ENCODE data around the gene BAZ2B. TPM values are rescaled to one million over a fixed set of nuclear protein-coding genes. Genes with fewer than 3 reads are reported as not detected.

Gene BAZ2B, protein sequence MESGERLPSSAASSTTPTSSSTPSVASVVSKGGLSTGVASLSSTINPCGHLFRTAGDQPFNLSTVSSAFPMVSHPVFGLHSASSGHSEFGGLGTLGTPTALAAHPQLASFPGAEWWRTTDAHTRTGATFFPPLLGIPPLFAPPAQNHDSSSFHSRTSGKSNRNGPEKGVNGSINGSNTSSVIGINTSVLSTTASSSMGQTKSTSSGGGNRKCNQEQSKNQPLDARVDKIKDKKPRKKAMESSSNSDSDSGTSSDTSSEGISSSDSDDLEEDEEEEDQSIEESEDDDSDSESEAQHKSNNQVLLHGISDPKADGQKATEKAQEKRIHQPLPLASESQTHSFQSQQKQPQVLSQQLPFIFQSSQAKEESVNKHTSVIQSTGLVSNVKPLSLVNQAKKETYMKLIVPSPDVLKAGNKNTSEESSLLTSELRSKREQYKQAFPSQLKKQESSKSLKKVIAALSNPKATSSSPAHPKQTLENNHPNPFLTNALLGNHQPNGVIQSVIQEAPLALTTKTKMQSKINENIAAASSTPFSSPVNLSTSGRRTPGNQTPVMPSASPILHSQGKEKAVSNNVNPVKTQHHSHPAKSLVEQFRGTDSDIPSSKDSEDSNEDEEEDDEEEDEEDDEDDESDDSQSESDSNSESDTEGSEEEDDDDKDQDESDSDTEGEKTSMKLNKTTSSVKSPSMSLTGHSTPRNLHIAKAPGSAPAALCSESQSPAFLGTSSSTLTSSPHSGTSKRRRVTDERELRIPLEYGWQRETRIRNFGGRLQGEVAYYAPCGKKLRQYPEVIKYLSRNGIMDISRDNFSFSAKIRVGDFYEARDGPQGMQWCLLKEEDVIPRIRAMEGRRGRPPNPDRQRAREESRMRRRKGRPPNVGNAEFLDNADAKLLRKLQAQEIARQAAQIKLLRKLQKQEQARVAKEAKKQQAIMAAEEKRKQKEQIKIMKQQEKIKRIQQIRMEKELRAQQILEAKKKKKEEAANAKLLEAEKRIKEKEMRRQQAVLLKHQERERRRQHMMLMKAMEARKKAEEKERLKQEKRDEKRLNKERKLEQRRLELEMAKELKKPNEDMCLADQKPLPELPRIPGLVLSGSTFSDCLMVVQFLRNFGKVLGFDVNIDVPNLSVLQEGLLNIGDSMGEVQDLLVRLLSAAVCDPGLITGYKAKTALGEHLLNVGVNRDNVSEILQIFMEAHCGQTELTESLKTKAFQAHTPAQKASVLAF (N-terminal part only)
- 47.7 and 122 TPM in 2 replicates for total RNA-seq (2011; cell fraction: chromatin; rRNA removed; ENCODE audit: low replicate concordance)
- 18.2 and 25.5 TPM in 2 replicates for total RNA-seq (2011; cell fraction: nucleolus; rRNA removed)
- total RNA-seq (2011; cell fraction: nucleoplasm; rRNA removed) = 38.1 and 47.5 TPM in 2 replicates
- total RNA-seq (2014; rRNA removed) (15.1 and 16.2 TPM in 2 replicates), total RNA-seq (2014; rRNA removed; fragmentation: Illumina TruSeq; extraction: Trizol) (30.7 and 33.1 TPM in 2 replicates), total RNA-seq (2015; rRNA removed; fragmentation: Illumina TruSeq; extraction: Trizol) (38.6 and 39.4 TPM in 2 replicates), total RNA-seq (2021) (18.7 and 19.7 TPM in 2 replicates), polyA plus RNA-seq (2011; rRNA removed) (19.8 and 20.9 TPM in 2 replicates), polyA plus RNA-seq (2014; fragmentation: Illumina TruSeq; extraction: Trizol) (16.9 and 20.0 TPM in 2 replicates), polyA plus RNA-seq (2014; fragmentation: Nextera tagmentation; extraction: Ambion mirVana) (1 to 10 TPM; 7.5 to 8.1 TPM), polyA plus RNA-seq (2014; rRNA removed) (14.2 and 21.4 TPM in 2 replicates), polyA minus RNA-seq (2011; rRNA and poly(A)+ RNA removed) (56.8 and 85.7 TPM in 2 replicates), Bru-seq, nascent RNA (percentile 66 among the genes with signal in this experiment), BruChase-seq, experiment 1, labeled RNA remaining after a 2-hour chase (percentile 74 among the genes with signal in this experiment), BruChase-seq, experiment 2, labeled RNA remaining after a 6-hour chase (percentile 72 among the genes with signal in this experiment)
- polyA plus RNA-seq (2011; cell fraction: cytosol; rRNA removed) = 7.0 and 11.9 TPM in 2 replicates
- polyA plus RNA-seq (2011; cell fraction: nucleus; rRNA removed) = 39.3 and 42.1 TPM in 2 replicates
- 11.6 and 14.6 TPM in 2 replicates for polyA plus RNA-seq (2012)
- polyA minus RNA-seq (2011; cell fraction: cytosol; rRNA and poly(A)+ RNA removed) = 13.4 and 18.4 TPM in 2 replicates
- polyA minus RNA-seq (2011; cell fraction: nucleus; rRNA and poly(A)+ RNA removed) = 45.0 and 103 TPM in 2 replicates
- long read RNA-seq, experiment 1, partial matches to known transcripts = 5 of 34 reads
- long read RNA-seq, experiment 1, other reads (novel, unspliced or antisense) = 29 of 34 reads
- long read RNA-seq, experiment 2, partial matches to known transcripts = 0 of 3 reads
- long read RNA-seq, experiment 2, other reads (novel, unspliced or antisense) = 3 of 3 reads
- long read RNA-seq, experiment 3, partial matches to known transcripts = 2 of 6 reads
- long read RNA-seq, experiment 3, other reads (novel, unspliced or antisense) = 4 of 6 reads

- peak within 1 kb of the TSS; percentile 98 to 99 for H3K9ac ChIP-seq (ENCODE audit: insufficient read depth in 1 of 2, low read depth in 2 of 2, low read length in 2 of 2)
- H3K27me3 ChIP-seq (ENCODE audit: control insufficient read depth in 2 of 2, insufficient read depth in 2 of 2, low read length in 2 of 2) = no peaks in the 10 kb centered on the region
- H3K4me3 ChIP-seq = peak within 1 kb of the TSS; percentile 66
- H3K9me3 ChIP-seq (replicated peaks; ENCODE audit: control insufficient read depth, insufficient read depth, low read depth, low read length) = no peaks in the 10 kb centered on the region
- ChIA-PET POLR2A (interaction anchor here (0.6 to 4.9 kb wide), 7 partner anchors 12 to 440 kb away, joined by 3 to 35 read pairs (median 3); partner anchors contain the start of gene MARCHF7), CTCF (ENCODE audit: low intra/inter-chr PET ratio) (no interaction called here)
- no peaks in the 10 kb centered on the region for H4K20me1 ChIP-seq (replicated peaks; ENCODE audit: control insufficient read depth, insufficient read depth, low read length)
- no peaks in the 10 kb centered on the region for H3K36me3 ChIP-seq (ENCODE audit: control insufficient read depth, insufficient read depth, low read length)
- peak; percentile 32 to 75 (median 48) for DNase-seq (ENCODE audit: extremely low read depth in 1 of 4, low spot score in 3 of 4)
- peak within 1 kb of the TSS; percentile 88 for H2AFZ ChIP-seq (ENCODE audit: low read depth, low read length)
- peaks cover 44% of the 10 kb centered on the region for H3K79me2 ChIP-seq (ENCODE audit: control insufficient read depth, insufficient read depth, low read length)
- H3K4me2 ChIP-seq (ENCODE audit: insufficient read depth, low read length) = peak within 1 kb of the TSS; percentile 78
- no TSS peak for BruUV-seq (replicated peaks)
- WGBS (ENCODE audit: insufficient coverage, low coverage, missing lambda C conversion rate) = 0% methylated on average over 6 of the region's 6 CpGs
- H3K27ac ChIP-seq (ENCODE audit: extremely low read depth, low read depth, low read length) = peak within 1 kb of the TSS; percentile 96
- peaks cover 5% of the 10 kb centered on the region in 2 experiments; a peak in 3 of 5 replicates for H3K4me1 ChIP-seq (replicated peaks in 1 of 2; ENCODE audit: control insufficient read depth in 2 of 2, insufficient read depth in 2 of 2, low read length in 2 of 2)
- ATAC-seq = peak; percentile 60
- no peaks in the 10 kb centered on the region for H3K9me1 ChIP-seq (ENCODE audit: control insufficient read depth, insufficient read depth, low read length)
- intact Hi-C loops (cut with micrococcal nuclease) = loop anchor here (5.0 kb wide), 1 partner anchor 99 kb away; no protein-coding TSS in a partner anchor
- in situ Hi-C loops (cut with MboI) = no loop called here
- peak; percentile 83 for FAIRE-seq
- TF ChIP-seq FOXP1 (CRISPR knock-in tag; IDR thresholded peaks at IDR 0.05) = no peak
- 0 out of 2 replicates have a peak, but pooled peaks have one; percentile 41 for TF ChIP-seq ELF2 (CRISPR knock-in tag; IDR thresholded peaks at IDR 0.05)
- TF ChIP-seq RBM14 (IDR thresholded peaks at IDR 0.05; ENCODE audit: borderline replicate concordance, insufficient read depth, low read depth, low read length) = no peak
- TF ChIP-seq KAT2B (IDR thresholded peaks at IDR 0.05; ENCODE audit: low read depth, low read length) = no peak
- no peak for TF ChIP-seq ZNF212 (CRISPR knock-in tag; IDR thresholded peaks at IDR 0.05)
- no peak for TF ChIP-seq HLTF (IDR thresholded peaks at IDR 0.05)
- no peak for TF ChIP-seq ID3 (CRISPR knock-in tag; IDR thresholded peaks at IDR 0.05)
- no peak for TF ChIP-seq ID3 (tag; IDR thresholded peaks at IDR 0.05)
- no peak for TF ChIP-seq HDAC3 (IDR thresholded peaks at IDR 0.05; ENCODE audit: borderline replicate concordance, partially characterized antibody)
- TF ChIP-seq, protein P1, sequence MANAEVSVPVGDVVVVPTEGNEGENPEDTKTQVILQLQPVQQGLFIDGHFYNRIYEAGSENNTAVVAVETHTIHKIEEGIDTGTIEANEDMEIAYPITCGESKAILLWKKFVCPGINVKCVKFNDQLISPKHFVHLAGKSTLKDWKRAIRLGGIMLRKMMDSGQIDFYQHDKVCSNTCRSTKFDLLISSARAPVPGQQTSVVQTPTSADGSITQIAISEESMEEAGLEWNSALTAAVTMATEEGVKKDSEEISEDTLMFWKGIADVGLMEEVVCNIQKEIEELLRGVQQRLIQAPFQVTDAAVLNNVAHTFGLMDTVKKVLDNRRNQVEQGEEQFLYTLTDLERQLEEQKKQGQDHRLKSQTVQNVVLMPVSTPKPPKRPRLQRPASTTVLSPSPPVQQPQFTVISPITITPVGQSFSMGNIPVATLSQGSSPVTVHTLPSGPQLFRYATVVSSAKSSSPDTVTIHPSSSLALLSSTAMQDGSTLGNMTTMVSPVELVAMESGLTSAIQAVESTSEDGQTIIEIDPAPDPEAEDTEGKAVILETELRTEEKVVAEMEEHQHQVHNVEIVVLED (CRISPR knock-in tag; IDR thresholded peaks at IDR 0.05) = no peak
- 0 out of 2 replicates have a peak, but pooled peaks have one; percentile 36 for TF ChIP-seq POLR2AphosphoS5 (IDR thresholded peaks at IDR 0.05; ENCODE audit: control insufficient read depth, insufficient read depth, low read depth, low read length)
Measured at GRCh38 chr2:159616286-159616701, at the start of gene BAZ2B. BAZ2B (minus strand) TSS chr2:159616548; CDS start chr2:159478719, 137,829 bp downstream.

Measured in K562 (cell line).